Neural cell (in vitro differentiated cells): ENCODE results near the gene LRP8. TPM values are rescaled to one million over a fixed set of nuclear protein-coding genes. Genes with fewer than 3 reads are reported as not detected.

Experiments
- H2AFZ ChIP-seq: fragments of 200-600, 300-800 bp; sonication (generic), shearing (Covaris generic); 2 replicates; pipeline ENCODE4 v1.6.0; 2014; ENCODE audit warnings: low read depth, mild to moderate bottlenecking, antibody characterized with exemption, low read length, moderate library complexity
- H3F3A ChIP-seq: fragments of 200-600 bp; shearing (Covaris generic); 2 replicates; pipeline ENCODE4 v1.6.1; 2016; ENCODE audit warnings: mild to moderate bottlenecking, moderate library complexity, mixed read lengths, antibody characterized with exemption, low read length; ENCODE audit not compliant: insufficient read depth, poor library complexity, severe bottlenecking
- H3K27ac ChIP-seq: fragments of 200-600, 300-800 bp; sonication (generic), shearing (Covaris generic); 2 replicates; pipeline ENCODE4 v1.5.1; 2014; ENCODE audit warnings: mild to moderate bottlenecking, low read length, moderate library complexity
- H3K27me3 ChIP-seq: fragments of 300-800, 200-600 bp; sonication (generic), shearing (Covaris generic); 2 replicates; pipeline ENCODE4 v1.6.0; 2014; ENCODE audit warnings: mild to moderate bottlenecking, low read depth, low read length, moderate library complexity; ENCODE audit not compliant: insufficient read depth
- H3K36me3 ChIP-seq: fragments of 300-800, 200-600 bp; sonication (generic), shearing (Covaris generic); 2 replicates; pipeline ENCODE4 v1.5.1; 2014; ENCODE audit warnings: mild to moderate bottlenecking, antibody characterized with exemption, low read length, moderate library complexity; ENCODE audit not compliant: insufficient read depth
- H3K4me2 ChIP-seq: fragments of 300-800, 200-600 bp; sonication (generic), shearing (Covaris generic); 2 replicates; pipeline ENCODE4 v1.6.0; 2014; ENCODE audit warnings: mild to moderate bottlenecking, low read length
- H3K4me3 ChIP-seq: fragments of 300-800, 200-600 bp; sonication (generic), shearing (Covaris generic); 2 replicates; pipeline ENCODE4 v1.5.1; 2014; ENCODE audit warnings: mild to moderate bottlenecking, low read length, moderate library complexity
- H3K79me2 ChIP-seq: fragments of 200-600 bp; shearing (Covaris generic); replicated peaks from 2 replicates; pipeline ENCODE4 v1.6.0; 2014; ENCODE audit warnings: mild to moderate bottlenecking, low read length, moderate library complexity; ENCODE audit not compliant: insufficient read depth
- H3K9ac ChIP-seq: fragments of 300-800, 200-600 bp; sonication (generic), shearing (Covaris generic); 2 replicates; pipeline ENCODE4 v1.6.1; 2016; ENCODE audit warnings: mild to moderate bottlenecking, low read length, mixed read lengths
- H3K9me2 ChIP-seq: fragments of 200-600 bp; shearing (Covaris generic); 2 replicates; pipeline ENCODE4 v1.6.1; 2016; ENCODE audit warnings: mild to moderate bottlenecking, low read length, mixed read lengths; ENCODE audit not compliant: insufficient read depth
- H3K9me3 ChIP-seq: fragments of 200-600, 300-800 bp; sonication (generic), shearing (Covaris generic); 2 replicates; pipeline ENCODE4 v1.6.1; 2016; ENCODE audit warnings: mild to moderate bottlenecking, mixed run types, low read length, moderate library complexity, mixed read lengths
- H4K20me1 ChIP-seq: fragments of 200-600 bp; shearing (Covaris generic); 2 replicates; pipeline ENCODE4 v1.6.1; 2016; ENCODE audit warnings: mild to moderate bottlenecking, mixed run types; ENCODE audit not compliant: insufficient read depth
- EP300 ChIP-seq: fragments of 450-650 bp; conservative IDR thresholded peaks from 2 replicates; pipeline ENCODE4 v1.6.1; 2014; ENCODE audit warnings: antibody characterized with exemption, mild to moderate bottlenecking, moderate library complexity; ENCODE audit not compliant: poor library complexity, severe bottlenecking
- EZH2 ChIP-seq: fragments of 200-600, 300-800 bp; shearing (Covaris generic), sonication (generic); IDR thresholded peaks from 2 replicates; pipeline ENCODE4 v1.6.1; 2014; ENCODE audit warnings: antibody characterized with exemption, low read length, borderline replicate concordance, mild to moderate bottlenecking; ENCODE audit not compliant: insufficient read depth, poor library complexity, severe bottlenecking
- MXI1 ChIP-seq: fragments of 450-650 bp; conservative IDR thresholded peaks from 2 replicates; pipeline ENCODE4 v1.6.1; 2014; ENCODE audit warnings: antibody characterized with exemption, mild to moderate bottlenecking; ENCODE audit not compliant: poor library complexity, severe bottlenecking
- POLR2AphosphoS5 ChIP-seq: IDR thresholded peaks from 2 replicates; pipeline ENCODE4 v1.6.1; 2012
- RAD21 ChIP-seq: fragments of 450-650 bp; conservative IDR thresholded peaks from 2 replicates; pipeline ENCODE4 v1.6.1; 2014; ENCODE audit warnings: antibody characterized with exemption, mild to moderate bottlenecking, moderate library complexity
- SMC3 ChIP-seq: fragments of 450-650 bp; conservative IDR thresholded peaks from 2 replicates; pipeline ENCODE4 v1.6.1; 2014; ENCODE audit warnings: antibody characterized with exemption, mild to moderate bottlenecking, moderate library complexity; ENCODE audit not compliant: poor library complexity
- TAF1 ChIP-seq: IDR thresholded peaks from 2 replicates; pipeline ENCODE4 v1.6.1; 2012; ENCODE audit warnings: low read depth
- polyA plus RNA-seq: library from polyadenylated mRNA; depleted of rRNA; stranded (reverse); fragments of >200 nt; gene quantifications from 2 replicates; pipeline ENCODE4 v1.2.3, GENCODE V29; 2014
- TF ChIP-seq, protein P1 (sequence below): IDR thresholded peaks from 2 replicates; pipeline ENCODE4 v1.6.1; 2012; ENCODE audit warnings: borderline replicate concordance
- TF ChIP-seq, protein P2 (sequence below): fragments of 450-650 bp; IDR thresholded peaks from 2 replicates; pipeline ENCODE4 v1.5.1; 2014; ENCODE audit warnings: antibody characterized with exemption, mild to moderate bottlenecking, moderate library complexity; ENCODE audit not compliant: poor library complexity, severe bottlenecking

Gene LRP8
- polyA plus RNA-seq, 1 donor from 2014 or later, result 65.8 TPM

DNA sequence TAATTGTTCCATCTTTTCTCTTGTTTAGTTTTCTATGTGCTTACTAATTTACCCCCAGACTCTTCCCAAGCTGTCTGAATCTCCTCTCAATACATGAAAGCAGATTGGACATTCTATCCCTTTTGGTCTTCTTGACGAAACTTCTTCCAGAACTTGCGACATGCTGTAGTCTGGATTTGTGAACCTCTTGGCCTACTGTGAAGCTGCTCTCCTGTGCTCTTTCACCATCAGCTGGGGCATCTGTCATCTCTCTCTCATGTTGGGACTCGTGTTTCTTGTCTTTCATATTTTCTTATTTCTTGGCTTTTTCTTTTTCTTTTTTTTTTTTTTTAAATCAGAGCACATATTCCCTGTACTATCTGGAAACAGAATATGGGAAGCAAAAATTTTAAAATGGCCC, 124.4 kb downstream of the LRP8 start:
- Histone ChIP-seq H3K9ac (no peak overlapping the region), H4K20me1 (no peaks in the 10 kb centered on the region), H3K36me3 (no peaks in the 10 kb centered on the region), H2AFZ (no peak overlapping the region), H3K27me3 (no peaks in the 10 kb centered on the region), H3K9me3 (peaks cover 5% of the 10 kb centered on the region), H3F3A (no peaks in the 10 kb centered on the region), H3K27ac (no peak overlapping the region), H3K4me3 (no peak overlapping the region), H3K79me2 (no peaks in the 10 kb centered on the region), H3K9me2 (no peaks in the 10 kb centered on the region), H3K4me2 (no peak overlapping the region)
- TF ChIP-seq POLR2AphosphoS5 (no peak), SMC3 (no peak), EZH2 (no peak), MXI1 (no peak), RAD21 (no peak), EP300 (no peak), TAF1 (no peak)
- TF ChIP-seq, protein P1, sequence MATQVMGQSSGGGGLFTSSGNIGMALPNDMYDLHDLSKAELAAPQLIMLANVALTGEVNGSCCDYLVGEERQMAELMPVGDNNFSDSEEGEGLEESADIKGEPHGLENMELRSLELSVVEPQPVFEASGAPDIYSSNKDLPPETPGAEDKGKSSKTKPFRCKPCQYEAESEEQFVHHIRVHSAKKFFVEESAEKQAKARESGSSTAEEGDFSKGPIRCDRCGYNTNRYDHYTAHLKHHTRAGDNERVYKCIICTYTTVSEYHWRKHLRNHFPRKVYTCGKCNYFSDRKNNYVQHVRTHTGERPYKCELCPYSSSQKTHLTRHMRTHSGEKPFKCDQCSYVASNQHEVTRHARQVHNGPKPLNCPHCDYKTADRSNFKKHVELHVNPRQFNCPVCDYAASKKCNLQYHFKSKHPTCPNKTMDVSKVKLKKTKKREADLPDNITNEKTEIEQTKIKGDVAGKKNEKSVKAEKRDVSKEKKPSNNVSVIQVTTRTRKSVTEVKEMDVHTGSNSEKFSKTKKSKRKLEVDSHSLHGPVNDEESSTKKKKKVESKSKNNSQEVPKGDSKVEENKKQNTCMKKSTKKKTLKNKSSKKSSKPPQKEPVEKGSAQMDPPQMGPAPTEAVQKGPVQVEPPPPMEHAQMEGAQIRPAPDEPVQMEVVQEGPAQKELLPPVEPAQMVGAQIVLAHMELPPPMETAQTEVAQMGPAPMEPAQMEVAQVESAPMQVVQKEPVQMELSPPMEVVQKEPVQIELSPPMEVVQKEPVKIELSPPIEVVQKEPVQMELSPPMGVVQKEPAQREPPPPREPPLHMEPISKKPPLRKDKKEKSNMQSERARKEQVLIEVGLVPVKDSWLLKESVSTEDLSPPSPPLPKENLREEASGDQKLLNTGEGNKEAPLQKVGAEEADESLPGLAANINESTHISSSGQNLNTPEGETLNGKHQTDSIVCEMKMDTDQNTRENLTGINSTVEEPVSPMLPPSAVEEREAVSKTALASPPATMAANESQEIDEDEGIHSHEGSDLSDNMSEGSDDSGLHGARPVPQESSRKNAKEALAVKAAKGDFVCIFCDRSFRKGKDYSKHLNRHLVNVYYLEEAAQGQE, result no peak
- TF ChIP-seq, protein P2, sequence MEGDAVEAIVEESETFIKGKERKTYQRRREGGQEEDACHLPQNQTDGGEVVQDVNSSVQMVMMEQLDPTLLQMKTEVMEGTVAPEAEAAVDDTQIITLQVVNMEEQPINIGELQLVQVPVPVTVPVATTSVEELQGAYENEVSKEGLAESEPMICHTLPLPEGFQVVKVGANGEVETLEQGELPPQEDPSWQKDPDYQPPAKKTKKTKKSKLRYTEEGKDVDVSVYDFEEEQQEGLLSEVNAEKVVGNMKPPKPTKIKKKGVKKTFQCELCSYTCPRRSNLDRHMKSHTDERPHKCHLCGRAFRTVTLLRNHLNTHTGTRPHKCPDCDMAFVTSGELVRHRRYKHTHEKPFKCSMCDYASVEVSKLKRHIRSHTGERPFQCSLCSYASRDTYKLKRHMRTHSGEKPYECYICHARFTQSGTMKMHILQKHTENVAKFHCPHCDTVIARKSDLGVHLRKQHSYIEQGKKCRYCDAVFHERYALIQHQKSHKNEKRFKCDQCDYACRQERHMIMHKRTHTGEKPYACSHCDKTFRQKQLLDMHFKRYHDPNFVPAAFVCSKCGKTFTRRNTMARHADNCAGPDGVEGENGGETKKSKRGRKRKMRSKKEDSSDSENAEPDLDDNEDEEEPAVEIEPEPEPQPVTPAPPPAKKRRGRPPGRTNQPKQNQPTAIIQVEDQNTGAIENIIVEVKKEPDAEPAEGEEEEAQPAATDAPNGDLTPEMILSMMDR, result no peak

GRCh38 chr1:53198241-53198651, 129.6 kb downstream of the LRP8 start:
- Histone ChIP-seq H4K20me1 (no peaks in the 10 kb centered on the region), H3K36me3 (no peaks in the 10 kb centered on the region)
- TF ChIP-seq TAF1 (no peak), RAD21 (no peak), EP300 (no peak), SMC3 (no peak), POLR2AphosphoS5 (no peak), EZH2 (no peak), MXI1 (no peak)
- TF ChIP-seq, protein P2, result no peak
- TF ChIP-seq, protein P1, result no peak

More at GRCh38 chr1:53198241-53198651, 129.6 kb downstream of the LRP8 start:
- Histone ChIP-seq H3K9me3 (no peaks in the 10 kb centered on the region), H3K79me2 (no peaks in the 10 kb centered on the region), H3K4me3 (no peak overlapping the region), H3K9me2 (no peaks in the 10 kb centered on the region), H2AFZ (no peak overlapping the region), H3F3A (no peaks in the 10 kb centered on the region), H3K27me3 (no peaks in the 10 kb centered on the region), H3K4me2 (no peak overlapping the region), H3K27ac (no peak overlapping the region), H3K9ac (no peak overlapping the region)
